Panc1 (cell line): Measurements from ENCODE around the gene NUDT16L1.

Source experiments
- CTCF ChIP-seq: fragments of 450-650 bp; IDR thresholded peaks from 2 replicates; pipeline ENCODE4 v1.5.1; 2017; ENCODE audit warnings: mild to moderate bottlenecking
- POLR2AphosphoS5 ChIP-seq: IDR thresholded peaks from 2 replicates; pipeline ENCODE4 v1.6.1; 2012; ENCODE audit warnings: mild to moderate bottlenecking, low read depth, low read length, moderate library complexity
- REST ChIP-seq, 2 experiments: IDR thresholded peaks; 2 replicates each; pipeline ENCODE4 v1.6.1; 2011 to 2012; ENCODE audit warnings: low read depth in 2 of 2, control low read depth in 1 of 2, low read length in 1 of 2, mild to moderate bottlenecking in 1 of 2, moderate library complexity in 1 of 2; ENCODE audit not compliant: insufficient read depth in 1 of 2
- SIN3A ChIP-seq: IDR thresholded peaks from 2 replicates; pipeline ENCODE4 v1.6.1; 2012; ENCODE audit warnings: low read depth, mild to moderate bottlenecking, low read length, moderate library complexity, borderline replicate concordance; ENCODE audit not compliant: insufficient read depth
- TCF7L2 ChIP-seq: IDR thresholded peaks from 2 replicates; pipeline ENCODE4 v1.6.1; 2011; ENCODE audit warnings: mild to moderate bottlenecking, low read depth, low read length, inconsistent platforms

- TF ChIP-seq CTCF (no peak), POLR2AphosphoS5 (no peak), SIN3A (no peak), TCF7L2 (no peak), REST (IDR thresholded peaks at IDR 0.05; ENCODE audit: insufficient read depth in 1 of 2, low read depth in 2 of 2, low read length in 1 of 2) (no peak)
These were observed 17.2 kb upstream of the NUDT16L1 start for GRCh38 chr16:4675864-4676786.
